NCI-H460 (cell line): ENCODE measurements around the gene SLC9A9. TPM values are rescaled to one million over a fixed set of nuclear protein-coding genes. Genes with fewer than 3 reads are reported as not detected.
"Not testable (repeated sequence)": the region's sequence is repeated elsewhere in the genome, so short reads cannot be mapped to it uniquely, and the experiment has no call there.

Experiments
- DNase-seq: peaks from one replicate; pipeline ENCODE4 v3.0.0-alpha.2; 2016; ENCODE audit warnings: low read depth; ENCODE audit errors: extremely low read depth
- total RNA-seq: library from RNA; depleted of rRNA; stranded (reverse); fragments of >200 nt; shearing (Covaris generic); gene quantifications from 2 replicates; pipeline ENCODE4 v1.2.3, GENCODE V29; 2014

Gene SLC9A9
- total RNA-seq, 1 experiment from 2014 or later, result 1.1 TPM

DNA sequence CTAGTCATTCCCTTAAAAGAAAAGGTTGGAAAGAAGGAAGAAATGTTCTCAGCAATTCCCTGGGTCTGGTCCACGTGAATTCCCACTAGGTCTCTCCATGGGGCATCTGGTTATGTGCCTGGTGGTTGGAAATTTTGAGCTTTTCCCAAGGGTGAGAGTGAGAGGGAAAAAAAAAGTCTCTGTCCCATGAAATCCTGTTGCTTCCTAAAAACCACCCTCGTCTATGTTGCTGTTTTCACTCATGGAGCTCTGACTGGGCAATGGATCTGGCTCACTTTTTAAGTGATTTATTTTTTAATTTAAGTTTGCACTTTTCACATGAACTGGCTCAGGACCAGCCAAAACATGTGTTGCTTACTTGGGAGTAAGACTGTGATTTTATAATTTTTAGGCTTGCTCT lies 538.6 kb downstream of the SLC9A9 start:
- no peak for DNase-seq

DNA sequence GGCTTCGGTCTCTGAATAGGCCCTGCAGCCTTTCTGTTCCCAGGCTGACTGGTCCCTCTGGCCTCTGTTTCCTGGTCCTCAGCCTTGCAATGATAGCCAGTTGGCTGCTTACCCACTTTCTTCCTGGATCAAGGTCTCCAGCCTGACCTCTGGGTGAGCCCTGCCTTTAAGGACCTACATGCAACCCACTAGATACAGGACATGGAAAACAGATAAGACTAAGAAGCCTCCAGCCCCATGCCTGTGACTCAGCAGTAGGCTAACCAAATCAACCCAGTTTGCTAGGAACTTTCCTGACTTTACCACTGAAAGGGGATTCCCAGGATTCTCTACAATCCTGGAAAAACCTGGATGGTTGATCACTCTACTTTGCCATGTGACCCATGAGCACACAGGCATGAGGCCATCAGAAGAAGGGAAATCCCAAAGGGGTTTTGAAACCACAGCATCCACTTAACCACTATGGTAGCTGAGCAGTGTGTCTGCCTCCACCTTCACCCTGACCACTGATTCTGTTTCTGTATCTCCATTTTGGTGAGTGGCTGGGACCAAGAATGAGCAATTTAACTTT lies 540.6 kb downstream of the SLC9A9 start:
- DNase-seq, result no peak

DNA sequence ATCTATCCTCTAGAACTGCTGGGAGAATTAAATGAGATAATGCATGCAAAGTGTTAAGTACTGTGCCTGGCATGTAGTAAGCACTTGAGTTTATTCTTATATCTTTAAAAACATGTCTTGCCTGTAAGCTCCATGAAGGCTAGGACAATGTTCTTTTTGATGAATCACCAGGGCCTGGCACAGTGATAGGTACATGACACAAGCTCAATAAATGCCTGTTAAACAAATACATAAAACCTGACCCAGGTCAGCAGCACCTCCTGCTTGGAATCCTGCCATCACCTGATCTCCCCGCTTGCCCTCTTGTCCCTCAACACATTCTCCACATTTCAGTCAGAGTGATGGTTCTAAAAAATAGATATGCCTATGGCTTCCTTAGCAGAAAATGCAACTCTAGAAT lies 541.9 kb downstream of the SLC9A9 start:
- no peak for DNase-seq

DNA sequence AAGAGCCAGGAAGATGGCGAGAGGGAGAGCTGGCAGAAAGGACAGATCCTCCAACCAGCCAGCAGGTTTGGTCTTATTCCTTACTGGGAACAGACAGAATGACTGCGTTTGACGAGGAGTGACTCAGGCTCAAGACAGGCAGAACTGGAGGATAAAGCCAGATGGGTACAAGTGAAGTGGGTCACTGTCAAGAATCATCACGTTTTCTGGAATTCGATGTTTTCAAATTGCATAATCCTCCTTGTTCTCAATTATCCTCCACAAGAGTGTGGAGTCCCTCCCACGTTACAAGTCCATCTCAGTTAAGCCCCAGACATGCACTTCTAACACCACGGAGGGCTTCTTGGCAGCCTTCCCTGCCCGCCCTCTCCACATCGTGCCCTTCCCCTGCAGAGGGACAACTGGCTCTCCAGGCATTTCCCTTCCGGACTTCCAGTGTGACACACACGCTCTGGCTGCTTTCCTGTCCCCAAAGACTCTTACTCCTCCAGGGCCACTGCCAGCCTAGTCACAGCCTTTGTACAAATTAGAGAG lies 545.6 kb downstream of the SLC9A9 start:
- DNase-seq, result no peak

DNA sequence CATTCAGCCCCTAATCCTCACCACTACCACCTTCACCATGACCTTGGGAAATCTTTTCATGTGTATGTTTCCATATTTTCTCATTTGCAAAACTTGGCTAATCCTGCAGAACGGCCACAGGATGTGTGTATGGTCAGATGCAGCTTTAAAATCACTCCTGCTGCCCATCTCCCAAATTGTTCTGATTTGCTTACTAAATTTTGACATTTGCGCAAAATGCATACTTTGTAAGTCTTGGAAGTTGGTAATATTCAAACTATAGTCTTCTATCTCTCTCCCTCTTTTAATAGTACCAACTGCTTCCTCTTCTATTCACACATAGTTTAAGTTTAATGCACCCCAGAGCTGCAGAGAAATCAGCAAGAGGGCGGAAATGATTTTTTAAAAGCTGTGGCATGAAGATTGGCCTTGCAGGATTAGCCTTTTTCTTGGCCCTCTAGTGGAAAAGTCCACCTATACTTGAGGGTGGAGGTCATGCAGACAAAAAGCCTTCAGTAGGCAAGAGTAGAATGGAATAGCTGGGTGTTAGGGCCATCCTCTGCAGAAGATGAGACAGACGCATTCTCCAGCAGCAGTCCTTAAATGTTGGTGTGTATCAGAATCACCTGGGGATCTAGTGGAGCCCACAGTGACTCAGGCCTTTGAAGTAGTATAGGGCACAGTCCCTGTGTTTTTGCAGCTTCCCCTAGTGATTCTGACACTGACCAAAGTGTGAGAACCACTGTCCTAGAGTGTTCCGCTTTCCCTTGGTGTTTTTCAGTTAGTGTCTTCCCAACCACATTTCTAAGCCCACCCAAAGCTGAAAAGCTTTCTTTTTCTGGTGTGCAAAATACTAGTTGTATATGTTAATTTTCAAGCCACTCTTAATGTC lies 547.0 kb downstream of the SLC9A9 start:
- DNase-seq, result no peak

DNA sequence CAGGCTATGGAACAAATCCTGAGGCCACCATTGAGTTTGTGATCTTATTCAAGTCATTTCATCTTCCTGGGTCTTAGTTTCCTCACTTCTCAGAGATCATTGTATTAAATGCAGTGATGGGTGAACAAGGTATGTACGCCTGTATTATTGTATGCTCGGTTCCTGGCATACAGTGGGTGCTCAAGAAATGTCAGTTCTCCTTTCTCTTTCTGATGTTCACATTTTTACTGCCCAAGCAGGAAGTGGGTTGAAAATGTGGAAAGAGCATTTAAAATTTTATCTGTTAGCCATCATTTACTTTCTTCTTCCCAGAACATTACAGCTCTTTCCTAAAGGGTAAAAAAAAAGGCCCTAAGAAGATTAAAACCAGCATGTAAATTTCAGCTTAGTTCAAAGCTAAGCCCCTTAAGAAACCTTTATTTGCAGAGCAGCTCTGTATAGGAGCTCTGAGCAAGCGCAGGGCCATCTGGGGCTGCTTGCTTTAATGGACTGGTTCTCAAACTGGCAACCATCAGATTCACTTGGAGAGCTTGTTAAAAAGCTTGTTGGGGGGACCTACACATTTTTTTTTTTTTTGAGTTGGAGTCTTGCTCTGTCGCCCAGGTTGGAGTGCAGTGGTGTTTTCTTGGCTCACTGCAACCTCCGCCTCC lies 549.3 kb downstream of the SLC9A9 start:
- no peak for DNase-seq

DNA sequence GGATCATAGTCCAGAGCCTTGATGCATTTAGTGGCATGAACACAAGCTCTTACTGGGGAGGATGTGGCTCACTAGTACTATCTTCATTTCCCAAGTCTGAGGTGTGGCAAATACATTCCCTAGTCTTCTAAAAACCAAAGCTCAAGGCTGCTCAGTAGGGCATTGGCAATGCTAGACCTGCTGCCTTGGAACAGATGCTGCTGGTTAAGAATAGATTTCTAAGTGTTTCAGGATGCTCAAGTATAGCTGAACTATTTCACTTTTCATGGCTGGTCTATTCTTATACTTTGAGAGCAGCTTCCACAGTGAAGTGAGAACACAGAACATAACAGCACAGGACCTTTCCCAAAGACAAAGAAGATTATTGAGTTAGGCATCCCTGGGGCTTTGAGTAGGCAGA lies 549.9 kb downstream of the SLC9A9 start:
- no peak for DNase-seq

DNA sequence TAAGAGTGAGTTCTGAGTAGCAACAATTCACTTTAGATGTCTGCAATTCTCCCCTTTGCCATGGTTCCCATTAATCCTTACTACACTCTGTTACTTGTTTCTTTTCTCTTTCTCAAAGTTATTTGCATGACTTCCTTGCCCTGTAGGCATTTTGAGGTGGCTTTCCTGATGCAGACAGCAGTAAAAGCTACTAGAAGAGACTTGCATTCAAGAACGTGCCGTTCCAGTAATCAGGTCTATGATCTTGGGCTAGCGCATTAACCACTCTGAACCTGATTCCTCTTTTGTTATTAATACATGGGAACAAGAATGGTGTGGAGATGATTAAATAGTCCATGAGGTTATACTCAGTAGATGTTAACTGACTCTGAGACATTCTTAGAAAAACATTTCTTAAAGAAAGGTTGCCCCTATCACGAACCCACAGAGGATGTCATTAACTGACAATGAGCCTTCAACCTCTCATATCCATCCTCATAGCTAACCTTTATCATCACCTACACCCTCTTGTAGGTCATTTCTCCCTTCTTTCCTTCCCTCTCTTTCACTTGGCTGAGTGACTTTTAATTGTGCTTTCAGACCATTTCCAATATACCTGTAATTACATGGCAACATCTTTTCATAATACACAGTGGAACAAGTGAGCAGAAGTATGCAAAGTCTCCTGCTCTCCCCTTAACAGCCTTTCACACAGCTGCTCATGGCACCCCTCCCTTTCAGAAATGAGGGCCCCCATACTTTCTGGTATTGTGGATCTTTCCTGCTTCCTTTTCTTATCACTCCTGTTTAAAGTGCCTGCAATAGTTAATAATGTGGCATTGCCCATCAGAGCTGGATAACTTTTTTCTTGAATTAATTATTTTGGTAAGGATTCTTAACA lies 552.8 kb downstream of the SLC9A9 start:
- no peak for DNase-seq

DNA sequence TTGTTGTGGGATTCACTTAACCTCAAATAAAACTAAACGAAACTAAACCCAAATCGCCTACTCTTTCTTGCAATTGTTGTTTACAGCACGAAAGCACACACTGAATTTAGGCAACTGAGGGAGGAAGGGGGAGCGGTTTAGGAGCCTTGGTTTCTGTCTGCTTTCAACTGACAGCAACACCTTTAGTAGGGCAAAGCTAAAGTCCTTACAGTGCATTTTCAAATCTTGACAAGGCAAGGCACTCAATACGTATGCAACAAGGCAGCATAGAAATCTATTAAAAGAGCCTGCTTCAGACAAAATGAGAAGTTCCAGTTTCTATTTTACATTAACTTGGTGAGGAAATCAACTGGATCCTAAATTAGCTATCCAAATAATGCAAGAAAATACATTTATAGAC lies 554.1 kb downstream of the SLC9A9 start:
- DNase-seq, result no peak

DNA sequence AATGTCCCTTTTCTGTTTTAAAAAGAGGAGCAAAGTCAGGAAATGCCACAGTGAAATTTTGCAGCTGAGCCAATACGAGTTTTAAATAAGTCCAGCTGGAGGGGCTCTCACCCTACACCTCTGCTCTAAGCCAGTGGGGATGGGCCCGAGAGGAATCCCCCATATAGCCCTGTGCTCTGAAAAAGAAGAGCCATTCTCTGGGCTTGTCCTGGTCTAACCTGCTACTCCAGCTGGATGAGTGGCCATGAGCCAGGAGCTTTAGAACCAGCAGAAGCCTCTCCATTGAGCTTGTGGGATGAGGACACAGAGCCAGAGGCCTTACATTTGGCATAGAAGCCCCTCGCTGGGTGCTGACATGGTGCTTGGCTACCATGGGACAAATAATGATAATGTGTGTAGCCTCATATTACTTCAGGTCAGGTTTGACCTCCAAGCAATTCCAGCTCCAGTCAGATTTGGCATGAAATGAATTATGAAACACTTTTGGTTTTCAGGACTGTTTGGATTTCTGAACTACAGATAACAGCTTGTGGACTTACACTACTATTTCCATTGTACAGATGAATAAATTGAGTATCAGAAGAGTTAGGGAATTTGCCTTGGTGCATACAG lies 556.3 kb downstream of the SLC9A9 start:
- no peak for DNase-seq

DNA sequence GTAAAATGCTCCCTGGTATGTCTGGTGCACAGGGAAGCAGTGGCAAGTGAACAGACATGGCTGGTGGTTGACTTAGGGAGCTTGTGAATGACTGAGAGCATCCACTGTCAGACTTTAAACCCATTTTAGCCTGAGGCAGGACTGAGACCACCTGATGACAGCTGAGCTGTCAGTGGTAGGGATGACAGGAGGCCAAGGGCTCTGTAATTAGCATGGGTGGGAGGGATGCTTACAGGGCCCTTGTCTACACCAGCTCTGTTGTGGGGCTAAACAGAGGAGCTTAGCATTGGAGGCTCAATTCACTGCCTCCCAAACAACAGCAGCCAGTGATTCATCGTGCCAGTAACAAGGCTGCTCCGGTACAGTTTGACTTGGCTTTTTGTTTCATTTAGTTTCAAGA lies 559.3 kb downstream of the SLC9A9 start:
- DNase-seq, result no peak

DNA sequence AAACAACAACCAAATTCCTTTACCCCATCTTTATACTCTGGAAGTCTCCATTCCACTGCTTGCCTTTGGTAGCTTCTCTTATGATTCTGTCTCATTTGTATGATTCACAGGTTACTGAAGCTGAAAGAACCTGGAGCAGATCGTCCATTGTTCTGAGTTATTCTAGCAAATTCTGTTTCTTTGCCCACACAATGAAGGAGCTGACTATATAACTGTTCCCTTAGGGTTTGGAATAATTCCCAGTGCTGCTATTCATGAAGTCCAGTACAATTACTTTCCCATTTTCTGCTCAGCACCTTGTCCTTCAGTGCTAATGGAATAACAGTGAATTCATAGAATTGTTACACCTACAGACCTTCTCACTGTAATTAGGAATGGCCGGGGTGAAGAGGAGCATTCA lies 560.9 kb downstream of the SLC9A9 start:
- DNase-seq, result no peak

DNA sequence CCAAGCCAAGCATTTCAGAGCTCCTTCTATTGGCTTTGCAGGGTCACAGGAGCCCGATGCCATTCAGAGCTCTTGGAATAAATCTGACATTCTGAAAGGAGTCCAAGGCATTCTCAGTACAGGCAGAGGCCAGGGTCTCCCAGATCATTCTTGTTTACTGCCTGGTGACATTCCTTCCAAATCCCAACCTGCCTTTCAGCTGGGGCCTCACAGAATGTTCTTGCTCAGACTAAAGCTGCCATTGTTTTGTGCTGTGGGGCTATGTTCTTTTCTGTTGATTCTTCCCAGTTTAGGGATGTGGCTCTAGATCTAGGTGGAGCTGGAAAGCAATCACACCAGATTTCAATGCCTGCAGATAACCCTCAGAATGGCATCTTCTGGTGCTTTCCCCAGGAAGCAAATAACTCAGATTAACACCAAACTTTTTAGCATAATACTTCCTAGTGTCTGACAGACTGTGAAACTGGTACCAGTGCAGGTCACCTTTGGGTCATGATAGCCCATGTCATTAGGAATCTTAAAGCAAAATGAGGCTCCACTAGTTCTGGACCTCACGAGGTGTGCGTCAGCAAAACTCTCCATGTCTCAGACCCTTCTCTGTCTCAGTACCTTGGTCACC lies 561.8 kb downstream of the SLC9A9 start:
- no peak for DNase-seq

DNA sequence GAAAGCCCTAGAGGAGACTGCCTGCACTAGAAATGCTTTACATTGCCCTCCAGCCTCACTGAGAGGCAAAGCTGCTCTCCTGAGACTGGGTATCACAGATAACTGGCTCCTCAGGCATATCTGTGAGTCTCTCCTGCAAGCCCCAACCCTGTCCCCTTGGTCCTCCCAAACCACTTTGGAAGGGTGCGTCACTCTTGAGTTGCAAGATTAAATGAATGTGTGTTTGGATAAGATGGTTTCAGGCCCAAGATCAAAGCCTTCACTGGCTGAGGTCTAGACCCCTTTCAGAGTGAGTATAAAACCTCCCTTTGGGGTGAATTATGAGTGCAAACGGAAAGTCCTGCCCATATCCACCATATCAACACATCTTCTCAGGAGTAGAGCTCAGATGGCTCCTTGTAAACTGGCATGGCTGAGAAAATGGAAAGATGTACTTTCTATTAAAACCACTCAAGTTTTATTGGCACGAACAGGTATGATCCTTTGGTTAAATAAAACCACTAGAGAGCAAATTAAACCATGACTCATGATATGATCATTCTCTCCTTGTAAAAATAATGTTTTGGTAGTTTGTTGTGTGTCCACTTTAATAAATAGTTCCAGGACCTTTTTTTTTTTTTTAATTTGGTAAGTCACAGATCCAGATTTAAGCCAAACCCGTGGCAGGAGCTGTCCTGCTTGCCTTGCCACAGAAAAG lies 564.7 kb downstream of the SLC9A9 start:
- no peak for DNase-seq

DNA sequence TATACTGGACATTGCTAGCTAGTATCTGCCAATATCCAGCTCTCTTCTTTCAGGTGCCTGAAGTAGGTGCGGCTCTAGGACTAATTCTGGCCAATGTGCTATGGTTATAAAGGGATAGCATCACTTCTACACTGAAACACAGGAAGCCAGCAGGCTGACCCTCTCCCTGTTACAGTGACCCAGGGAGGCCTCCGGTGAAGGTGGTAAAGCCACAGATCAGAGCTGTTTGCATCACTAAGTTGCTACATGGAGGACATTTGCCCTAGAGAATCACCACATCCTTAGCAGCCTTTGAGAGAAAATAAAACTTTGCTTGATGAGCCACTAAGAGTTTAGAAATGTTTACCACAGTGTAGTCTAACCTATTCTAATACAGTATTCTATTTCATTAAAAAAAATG lies 567.3 kb downstream of the SLC9A9 start:
- no peak for DNase-seq

DNA sequence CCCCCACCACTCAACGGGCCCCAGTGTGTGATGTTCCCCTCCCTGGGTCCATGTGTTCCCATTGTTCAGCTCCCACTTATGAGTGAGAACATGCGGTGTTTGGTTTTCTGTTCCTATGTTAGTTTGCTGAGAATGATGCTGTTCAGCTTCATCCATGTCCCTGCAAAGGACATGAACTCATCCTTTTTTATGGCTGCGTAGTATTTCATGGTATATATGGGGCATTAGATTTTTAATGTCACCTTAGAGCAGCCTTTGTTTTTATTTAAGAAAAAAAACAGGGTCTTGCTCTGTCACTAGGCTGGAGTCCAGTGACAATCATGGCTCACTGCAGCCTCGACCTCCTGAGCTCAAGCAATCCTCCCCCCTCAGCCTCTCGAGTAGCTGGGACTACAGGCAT lies 568.7 kb downstream of the SLC9A9 start:
- not testable (repeated sequence) for DNase-seq

DNA sequence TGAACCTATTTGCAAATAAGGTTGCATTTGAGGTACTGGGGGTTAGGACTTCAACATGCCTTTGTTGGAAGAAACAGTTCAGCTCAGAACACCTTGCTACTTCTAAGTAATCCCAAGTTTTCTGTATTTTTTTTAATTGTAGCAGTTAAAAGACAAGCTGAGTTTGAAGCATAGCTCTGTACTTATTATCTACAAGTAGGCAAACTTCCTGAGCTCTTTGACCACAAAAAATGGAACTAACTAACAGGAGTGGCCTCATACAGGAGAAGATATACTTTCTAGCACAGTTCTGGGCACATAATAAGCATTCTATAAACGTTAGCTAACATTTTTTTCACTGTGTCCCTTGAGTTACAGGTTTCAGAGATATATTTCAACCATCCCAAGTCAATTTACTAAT lies 569.5 kb downstream of the SLC9A9 start:
- no peak for DNase-seq

DNA sequence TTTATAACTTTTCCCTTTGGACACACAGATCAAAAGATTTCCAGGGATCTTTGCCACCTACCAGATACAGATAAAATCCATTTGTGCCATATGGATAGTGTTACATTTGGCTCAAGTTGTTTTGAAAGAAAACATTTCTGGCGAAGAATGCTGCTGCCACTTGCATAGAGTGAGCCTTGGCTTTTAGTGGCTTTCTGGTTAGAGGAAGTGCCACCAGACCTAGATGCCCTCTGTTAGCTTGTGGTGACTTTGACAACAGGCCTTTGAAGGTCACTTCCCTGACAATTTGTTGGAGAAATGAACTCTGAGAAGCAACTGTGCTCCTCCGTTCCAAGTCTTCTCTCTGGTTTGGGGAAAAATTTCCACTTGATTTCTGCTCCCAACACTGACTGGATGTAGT lies 570.7 kb downstream of the SLC9A9 start:
- no peak for DNase-seq

DNA sequence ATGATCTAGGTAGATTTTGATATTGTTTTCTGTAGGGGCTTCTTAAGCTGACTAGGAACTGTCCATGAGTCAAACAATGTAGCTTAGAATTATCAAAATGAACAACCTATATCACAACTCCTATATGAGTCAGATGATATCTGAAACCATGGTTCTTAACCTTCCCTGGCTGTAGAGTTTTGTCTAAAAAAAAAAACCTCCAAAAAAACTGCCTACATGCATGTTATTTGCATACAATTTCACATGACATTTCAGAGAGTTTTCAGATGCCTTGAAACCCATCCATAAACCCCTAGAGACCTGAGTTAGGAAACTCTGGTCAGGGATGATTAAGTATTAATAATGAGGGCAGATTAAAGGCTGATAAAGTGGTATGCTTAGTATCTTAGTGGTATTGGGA lies 571.7 kb downstream of the SLC9A9 start:
- DNase-seq, result no peak
